GM19025 (cell line): Measurements from ENCODE around the gene CEACAM7.
"Not testable (repeated sequence)": the region's sequence is repeated elsewhere in the genome, so short reads cannot be mapped to it uniquely, and the experiment has no call there.

Experiments used
- ATAC-seq: cut with Tn5 transposase; IDR thresholded peaks from one replicate; pipeline ENCODE4 v1.9.1; 2021; ENCODE audit warnings: mild to moderate bottlenecking, low read depth, moderate library complexity; ENCODE audit not compliant: unreplicated experiment

Gene CEACAM7

DNA sequence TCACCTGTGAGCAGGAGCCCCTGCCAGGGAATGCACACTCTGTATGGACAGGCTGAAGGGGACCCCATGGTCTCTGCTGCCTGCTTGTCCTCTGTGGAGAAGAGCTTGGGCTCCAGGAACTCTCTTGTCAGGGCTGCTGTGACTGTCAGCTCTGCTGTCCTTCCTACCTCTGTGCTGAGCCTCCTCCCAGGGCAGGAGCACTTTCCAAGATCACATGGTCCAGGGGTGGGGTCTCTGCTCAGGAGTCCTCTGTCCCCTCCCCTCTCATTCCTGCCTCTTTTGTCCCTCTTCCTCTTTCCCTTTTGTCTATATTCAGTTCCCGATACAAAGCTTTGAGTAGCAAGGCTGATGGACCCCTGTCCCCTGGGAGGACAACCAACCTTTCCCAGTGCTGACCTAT is at the start of gene CEACAM7:
Gene CEACAM7 (minus strand): TSS at position 173 of the 400 bp plus-strand sequence. CDS start 105 bp downstream, at position 68.
- no peak for ATAC-seq

GRCh38 chr19:41735071-41735600 is 47.1 kb upstream of the CEACAM7 start:
- ATAC-seq = no peak

GRCh38 chr19:41734585-41734984 is 46.5 kb upstream of the CEACAM7 start:
- no peak for ATAC-seq

GRCh38 chr19:41734156-41734555 is 46.1 kb upstream of the CEACAM7 start:
- no peak for ATAC-seq

- ATAC-seq = no peak
Measured at GRCh38 chr19:41726493-41726892, 38.4 kb upstream of the CEACAM7 start.

- no peak for ATAC-seq
Measured at GRCh38 chr19:41720103-41720502, 32.0 kb upstream of the CEACAM7 start.

DNA sequence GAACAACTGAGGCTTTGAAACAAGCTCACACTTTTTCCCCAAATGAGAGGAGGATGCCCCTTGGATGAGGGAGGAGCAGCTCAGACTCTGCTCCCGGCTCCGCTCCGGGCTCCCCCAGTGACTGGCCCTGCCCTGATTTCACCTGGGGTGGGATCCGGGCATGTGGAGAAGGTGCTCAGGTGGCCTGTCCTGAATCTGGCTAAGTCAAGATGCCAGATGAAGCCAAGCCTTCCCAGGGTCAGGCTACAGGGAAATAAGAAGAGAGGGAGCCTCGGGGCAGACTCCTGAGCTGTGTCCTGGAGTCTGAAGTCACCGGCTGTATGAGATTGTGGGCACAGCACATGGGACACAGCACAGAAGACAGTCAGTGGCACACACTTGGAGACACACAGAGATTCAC is 30.7 kb upstream of the CEACAM7 start:
- ATAC-seq = no peak

- no peak for ATAC-seq
Measured at GRCh38 chr19:41714598-41714997, 26.5 kb upstream of the CEACAM7 start.

- ATAC-seq = no peak
Measured at GRCh38 chr19:41711376-41712261, 23.5 kb upstream of the CEACAM7 start.

GRCh38 chr19:41709951-41710645 is 22.0 kb upstream of the CEACAM7 start:
- ATAC-seq = no peak

DNA sequence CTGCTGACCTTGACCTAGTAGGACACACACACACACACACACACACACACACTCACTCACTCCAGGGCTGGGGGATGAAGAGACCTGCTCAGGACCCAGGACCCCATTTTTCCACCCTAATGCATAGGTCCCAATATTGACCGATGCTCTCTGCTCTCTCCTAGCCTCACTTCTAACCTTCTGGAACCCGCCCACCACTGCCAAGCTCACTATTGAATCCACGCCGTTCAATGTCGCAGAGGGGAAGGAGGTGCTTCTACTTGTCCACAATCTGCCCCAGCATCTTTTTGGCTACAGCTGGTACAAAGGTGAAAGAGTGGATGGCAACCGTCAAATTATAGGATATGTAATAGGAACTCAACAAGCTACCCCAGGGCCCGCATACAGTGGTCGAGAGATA is 21.4 kb upstream of the CEACAM7 start:
- ATAC-seq = not testable (repeated sequence)

DNA sequence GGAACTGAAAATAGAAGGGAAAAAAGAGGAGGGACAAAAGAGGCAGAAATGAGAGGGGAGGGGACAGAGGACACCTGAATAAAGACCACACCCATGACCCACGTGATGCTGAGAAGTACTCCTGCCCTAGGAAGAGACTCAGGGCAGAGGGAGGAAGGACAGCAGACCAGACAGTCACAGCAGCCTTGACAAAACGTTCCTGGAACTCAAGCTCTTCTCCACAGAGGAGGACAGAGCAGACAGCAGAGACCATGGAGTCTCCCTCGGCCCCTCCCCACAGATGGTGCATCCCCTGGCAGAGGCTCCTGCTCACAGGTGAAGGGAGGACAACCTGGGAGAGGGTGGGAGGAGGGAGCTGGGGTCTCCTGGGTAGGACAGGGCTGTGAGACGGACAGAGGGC is 20.4 kb upstream of the CEACAM7 start, which contains the start of gene CEACAM5:
Gene CEACAM5 (plus strand): TSS at position 146 of the 400 bp plus-strand sequence. CDS start 106 bp downstream, at position 252.
- ATAC-seq = no peak

- ATAC-seq = no peak
Measured at GRCh38 chr19:41707871-41708371, 19.9 kb upstream of the CEACAM7 start.

DNA sequence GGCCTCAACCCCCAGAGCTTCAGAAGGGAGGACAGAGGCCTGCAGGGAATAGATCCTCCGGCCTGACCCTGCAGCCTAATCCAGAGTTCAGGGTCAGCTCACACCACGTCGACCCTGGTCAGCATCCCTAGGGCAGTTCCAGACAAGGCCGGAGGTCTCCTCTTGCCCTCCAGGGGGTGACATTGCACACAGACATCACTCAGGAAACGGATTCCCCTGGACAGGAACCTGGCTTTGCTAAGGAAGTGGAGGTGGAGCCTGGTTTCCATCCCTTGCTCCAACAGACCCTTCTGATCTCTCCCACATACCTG is 19.4 kb upstream of the CEACAM7 start:
- no peak for ATAC-seq

GRCh38 chr19:41706741-41707501 is 18.9 kb upstream of the CEACAM7 start:
- ATAC-seq = no peak

DNA sequence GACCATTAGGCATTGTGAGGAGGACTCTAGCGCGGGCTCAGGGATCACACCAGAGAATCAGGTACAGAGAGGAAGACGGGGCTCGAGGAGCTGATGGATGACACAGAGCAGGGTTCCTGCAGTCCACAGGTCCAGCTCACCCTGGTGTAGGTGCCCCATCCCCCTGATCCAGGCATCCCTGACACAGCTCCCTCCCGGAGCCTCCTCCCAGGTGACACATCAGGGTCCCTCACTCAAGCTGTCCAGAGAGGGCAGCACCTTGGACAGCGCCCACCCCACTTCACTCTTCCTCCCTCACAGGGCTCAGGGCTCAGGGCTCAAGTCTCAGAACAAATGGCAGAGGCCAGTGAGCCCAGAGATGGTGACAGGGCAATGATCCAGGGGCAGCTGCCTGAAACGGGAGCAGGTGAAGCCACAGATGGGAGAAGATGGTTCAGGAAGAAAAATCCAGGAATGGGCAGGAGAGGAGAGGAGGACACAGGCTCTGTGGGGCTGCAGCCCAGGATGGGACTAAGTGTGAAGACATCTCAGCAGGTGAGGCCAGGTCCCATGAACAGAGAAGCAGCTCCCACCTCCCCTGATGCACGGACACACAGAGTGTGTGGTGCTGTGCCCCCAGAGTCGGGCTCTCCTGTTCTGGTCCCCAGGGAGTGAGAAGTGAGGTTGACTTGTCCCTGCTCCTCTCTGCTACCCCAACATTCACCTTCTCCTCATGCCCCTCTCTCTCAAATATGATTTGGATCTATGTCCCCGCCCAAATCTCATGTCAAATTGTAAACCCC is 17.5 kb upstream of the CEACAM7 start:
- no peak for ATAC-seq

- ATAC-seq = no peak
Measured at GRCh38 chr19:41703602-41704293, 15.7 kb upstream of the CEACAM7 start.

- ATAC-seq = no peak
Measured at GRCh38 chr19:41702171-41702651, 14.1 kb upstream of the CEACAM7 start.
